Measurements from ENCODE around the gene BRAP.

- no peak for TF ChIP-seq CTCF (IDR thresholded peaks at IDR 0.05; ENCODE audit: low read depth, low read length)
- no peak for TF ChIP-seq POLR2A (IDR thresholded peaks at IDR 0.05; ENCODE audit: extremely low read depth, insufficient read length)
- TF ChIP-seq MYC (IDR thresholded peaks at IDR 0.05; ENCODE audit: low read depth, low read length) = no peak
- TF ChIP-seq MAX (IDR thresholded peaks at IDR 0.05; ENCODE audit: low read depth, low read length) = no peak
Measured at GRCh38 chr12:111732786-111733185, 47.0 kb upstream of the BRAP start.

Measured in NB4 (cell line).